Upper lobe of left lung (tissue), 6 donors: ENCODE results near the gene SNX32. TPM values are rescaled to one million over a fixed set of nuclear protein-coding genes. Genes with fewer than 3 reads are reported as not detected.

Source experiments
- ATAC-seq, 2 donors: fragments of 200-7000 bp; cut with Tn5 transposase; one replicate each; pipeline ENCODE4 v1.9.1; 2022; ENCODE audit warnings: mild to moderate bottlenecking in 2 of 2, moderate library complexity in 2 of 2; ENCODE audit not compliant: low FRiP score in 2 of 2
- DNase-seq, 2 donors: peaks; one replicate each; pipeline ENCODE4 v3.0.0-alpha.2; 2019 to 2020
- H3K27ac ChIP-seq, 4 donors: fragments of 200-600 bp; sonication (generic); one replicate each; pipeline ENCODE4 v1.5.1; 2016 to 2019
- H3K27me3 ChIP-seq, 4 donors: fragments of 200-600 bp; sonication (generic); one replicate each; pipeline ENCODE4 v1.5.1; 2017 to 2019
- H3K36me3 ChIP-seq, 4 donors: fragments of 200-600 bp; sonication (generic); one replicate each; pipeline ENCODE4 v1.5.1; 2016 to 2019
- H3K4me1 ChIP-seq, 4 donors: fragments of 200-600 bp; sonication (generic); one replicate each; pipeline ENCODE4 v1.5.1; 2018 to 2019
- H3K4me3 ChIP-seq, 4 donors: fragments of 200-600 bp; sonication (generic); one replicate each; pipeline ENCODE4 v1.5.1; 2017 to 2019; ENCODE audit warnings: mild to moderate bottlenecking in 2 of 4, moderate library complexity in 1 of 4
- H3K9me3 ChIP-seq, 4 donors: fragments of 200-600 bp; sonication (generic); one replicate each; pipeline ENCODE4 v1.5.1; 2018 to 2019
- EP300 ChIP-seq, 4 donors: sonication (generic); formaldehyde crosslinking; IDR thresholded peaks; one replicate each; pipeline ENCODE4 v1.5.1; 2017; ENCODE audit warnings: antibody characterized with exemption in 4 of 4, control low read depth in 2 of 4
- POLR2A ChIP-seq, 4 donors: fragments of 450-650 bp; IDR thresholded peaks; one replicate each; pipeline ENCODE4 v1.5.1; 2016 to 2017; ENCODE audit warnings: antibody characterized with exemption in 4 of 4, mild to moderate bottlenecking in 2 of 4
- POLR2AphosphoS5 ChIP-seq, 2 donors: sonication (generic); formaldehyde crosslinking; IDR thresholded peaks; one replicate each; pipeline ENCODE4 v1.5.1; 2017; ENCODE audit warnings: antibody characterized with exemption in 2 of 2
- WGBS, 2 donors: methylation state at CpG; one replicate each; pipeline ENCODE4 v1.1.5; 2017 to 2018; 5-methylcytosine and 5-hydroxymethylcytosine counted together
- total RNA-seq, 6 donors: library from RNA; depleted of rRNA in 4 of 6; stranded (reverse); fragments of >200 nt in 4 of 6; gene quantifications; one replicate each; pipeline versions ENCODE4 v1.1.0 to v1.2.1, GENCODE V29; 2016 to 2021
- TF ChIP-seq, protein P1 (sequence below), 6 experiments: fragments of 450-650 bp in 4 of 6; fragments of 200-600 bp in 2 of 6; sonication (generic) in 2 of 6; IDR thresholded peaks; one replicate each; pipeline ENCODE4 v1.5.1; 2016 to 2019; ENCODE audit warnings: antibody characterized with exemption in 6 of 6
- donor health status: DM: no; HTN: no; CAD: no; lungs with moderate emphysema.
- donor health status: DM: no; HTN: yes; CAD: no; lungs with severe emphysema.

Gene SNX32
- total RNA-seq, 6 donors from 2014 or later: 0.37 to 0.69 TPM; not detected in 4

- H3K27me3 ChIP-seq: no peaks in the 10 kb centered on the region
- peaks cover 18 to 34% (median 19%) of the 10 kb centered on the region in 4 donors for H3K4me1 ChIP-seq
- 88 to 95% methylated on average over 4 to 6 of the region's 6 CpGs for WGBS, 2 donors
- peaks cover 19 to 62% (median 52%) of the 10 kb centered on the region in 4 donors for H3K36me3 ChIP-seq
- ATAC-seq (no peak), DNase-seq (no peak)
- peaks cover 0 to 7% (median 0%) of the 10 kb centered on the region in 4 donors for H3K9me3 ChIP-seq
- H3K27ac ChIP-seq: peak overlapping the region in 1 of 4 donors; percentile 14
- TF ChIP-seq EP300 (IDR thresholded peaks at IDR 0.05): no peak
- TF ChIP-seq, protein P1, sequence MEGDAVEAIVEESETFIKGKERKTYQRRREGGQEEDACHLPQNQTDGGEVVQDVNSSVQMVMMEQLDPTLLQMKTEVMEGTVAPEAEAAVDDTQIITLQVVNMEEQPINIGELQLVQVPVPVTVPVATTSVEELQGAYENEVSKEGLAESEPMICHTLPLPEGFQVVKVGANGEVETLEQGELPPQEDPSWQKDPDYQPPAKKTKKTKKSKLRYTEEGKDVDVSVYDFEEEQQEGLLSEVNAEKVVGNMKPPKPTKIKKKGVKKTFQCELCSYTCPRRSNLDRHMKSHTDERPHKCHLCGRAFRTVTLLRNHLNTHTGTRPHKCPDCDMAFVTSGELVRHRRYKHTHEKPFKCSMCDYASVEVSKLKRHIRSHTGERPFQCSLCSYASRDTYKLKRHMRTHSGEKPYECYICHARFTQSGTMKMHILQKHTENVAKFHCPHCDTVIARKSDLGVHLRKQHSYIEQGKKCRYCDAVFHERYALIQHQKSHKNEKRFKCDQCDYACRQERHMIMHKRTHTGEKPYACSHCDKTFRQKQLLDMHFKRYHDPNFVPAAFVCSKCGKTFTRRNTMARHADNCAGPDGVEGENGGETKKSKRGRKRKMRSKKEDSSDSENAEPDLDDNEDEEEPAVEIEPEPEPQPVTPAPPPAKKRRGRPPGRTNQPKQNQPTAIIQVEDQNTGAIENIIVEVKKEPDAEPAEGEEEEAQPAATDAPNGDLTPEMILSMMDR (IDR thresholded peaks at IDR 0.05): no peak
- no peak for TF ChIP-seq POLR2AphosphoS5 (IDR thresholded peaks at IDR 0.05)
- no peak for TF ChIP-seq POLR2A (IDR thresholded peaks at IDR 0.05)
- H3K4me3 ChIP-seq: no peak overlapping the region
Measured at GRCh38 chr11:65853246-65853979, 19.6 kb downstream of the SNX32 start.

DNA sequence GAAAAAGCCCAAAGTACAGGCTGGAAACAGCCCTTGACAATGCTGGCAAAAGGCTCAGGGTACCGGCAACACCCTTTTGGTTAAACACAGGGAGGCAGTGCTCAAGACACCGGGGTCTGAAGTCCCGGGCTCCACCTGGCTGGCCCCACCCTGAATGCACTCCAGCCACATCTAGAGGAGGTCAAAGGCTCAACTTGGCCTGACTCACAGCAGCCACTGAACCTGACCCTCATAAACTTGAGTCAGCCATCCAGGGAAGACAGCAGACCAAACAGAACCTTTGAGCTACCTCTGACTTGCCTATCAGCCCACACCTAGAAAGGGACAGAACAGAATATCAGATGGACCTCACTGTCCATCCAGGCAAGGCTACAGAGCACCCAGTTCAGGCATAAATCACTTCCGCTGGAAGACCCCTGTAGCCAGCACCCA, 20.4 kb downstream of the SNX32 start:
- no peak for DNase-seq
- H3K4me3 ChIP-seq: no peak overlapping the region
- 92 to 100% methylated on average over 1 to 4 of the region's 4 CpGs for WGBS, 2 donors

DNA sequence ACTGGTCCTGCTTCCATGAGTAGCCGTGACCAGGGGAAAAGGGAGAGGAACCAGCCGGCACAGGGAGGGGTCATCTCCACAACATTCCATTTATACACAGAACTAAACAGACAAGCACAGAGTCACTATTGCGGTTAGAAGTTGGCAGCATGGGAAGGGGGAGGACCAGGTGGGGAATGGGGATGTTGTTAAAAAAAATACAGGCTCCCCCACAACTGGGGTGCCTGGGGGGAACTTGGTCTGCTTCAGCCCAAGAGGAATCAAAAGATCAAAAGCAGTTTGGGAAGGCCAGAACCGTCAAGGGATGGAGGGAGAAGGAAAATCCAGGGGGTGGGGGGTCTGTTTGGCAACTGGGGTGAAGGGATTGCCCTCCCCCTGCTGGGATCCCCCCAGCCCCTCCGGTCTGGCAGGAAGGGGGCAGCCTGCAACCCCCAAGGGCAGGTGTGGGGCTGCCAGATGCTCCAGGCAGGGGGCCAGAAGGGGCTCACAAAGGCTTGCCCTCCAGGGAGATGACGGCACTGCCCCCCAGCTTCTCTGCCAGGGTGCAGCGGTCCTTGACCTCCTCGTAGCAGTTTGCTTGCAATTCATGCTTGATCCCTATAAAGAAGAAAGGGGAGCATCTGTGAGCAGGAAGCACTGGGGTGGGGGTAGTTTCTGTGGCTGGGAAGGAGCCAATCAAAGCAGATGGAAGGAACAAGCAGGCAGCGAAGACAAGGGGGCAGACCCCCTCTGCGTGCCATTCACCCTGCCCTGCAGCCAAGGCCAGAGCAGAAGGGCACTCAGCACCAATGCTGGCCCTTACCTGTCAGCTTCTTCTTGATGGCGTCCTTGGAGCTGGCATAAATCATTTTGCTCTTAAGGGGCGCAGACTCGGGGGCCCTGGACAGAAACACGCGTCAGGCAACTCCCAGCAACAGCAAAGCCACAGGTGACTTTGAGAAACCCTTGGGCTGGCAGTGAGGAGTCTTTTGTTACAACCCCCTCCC, 21.4 kb downstream of the SNX32 start:
- Histone ChIP-seq H3K27ac (no peak overlapping the region), H3K9me3 (peaks cover 0 to 7% (median 0%) of the 10 kb centered on the region in 4 donors), H3K27me3 (no peaks in the 10 kb centered on the region), H3K4me1 (peaks cover 19 to 49% (median 32%) of the 10 kb centered on the region in 4 donors), H3K4me3 (peak overlapping the region in 1 of 4 donors; percentile 66), H3K36me3 (peaks cover 19 to 62% (median 52%) of the 10 kb centered on the region in 4 donors)
- WGBS, 2 donors: 88 to 92% methylated on average over 14 to 15 of the region's 15 CpGs
- TF ChIP-seq POLR2AphosphoS5 (IDR thresholded peaks at IDR 0.05) (no peak), POLR2A (IDR thresholded peaks at IDR 0.05) (no peak), EP300 (IDR thresholded peaks at IDR 0.05) (no peak)
- TF ChIP-seq, protein P1 (IDR thresholded peaks at IDR 0.05): no peak
- DNase-seq (no peak), ATAC-seq (no peak)

More for the DNA sequence above, 20.4 kb downstream of the SNX32 start:
- Histone ChIP-seq H3K36me3 (peaks cover 19 to 62% (median 52%) of the 10 kb centered on the region in 4 donors), H3K27me3 (no peaks in the 10 kb centered on the region), H3K4me1 (peaks cover 19 to 42% (median 25%) of the 10 kb centered on the region in 4 donors), H3K27ac (no peak overlapping the region), H3K9me3 (peaks cover 0 to 7% (median 0%) of the 10 kb centered on the region in 4 donors)
- ATAC-seq: no peak
- TF ChIP-seq POLR2AphosphoS5 (IDR thresholded peaks at IDR 0.05) (no peak), POLR2A (IDR thresholded peaks at IDR 0.05) (no peak), EP300 (IDR thresholded peaks at IDR 0.05) (no peak)
- TF ChIP-seq, protein P1 (IDR thresholded peaks at IDR 0.05): no peak

- 86 to 90% methylated on average over 15 of the region's 15 CpGs for WGBS, 2 donors
- Histone ChIP-seq H3K4me3 (peak overlapping the region in 2 of 4 donors; percentile 66 to 77), H3K4me1 (peaks cover 19 to 51% (median 32%) of the 10 kb centered on the region in 4 donors), H3K27me3 (no peaks in the 10 kb centered on the region), H3K36me3 (peaks cover 19 to 58% (median 51%) of the 10 kb centered on the region in 4 donors), H3K27ac (peak overlapping the region in 2 of 4 donors; percentile 90 to 94), H3K9me3 (peaks cover 0 to 7% (median 0%) of the 10 kb centered on the region in 4 donors)
- no peak for TF ChIP-seq POLR2AphosphoS5 (IDR thresholded peaks at IDR 0.05)
- no peak for TF ChIP-seq EP300 (IDR thresholded peaks at IDR 0.05)
- TF ChIP-seq POLR2A (IDR thresholded peaks at IDR 0.05): no peak
- TF ChIP-seq, protein P1 (IDR thresholded peaks at IDR 0.05): no peak
- no peak for ATAC-seq
- DNase-seq: no peak
Measured at GRCh38 chr11:65855927-65856363, 22.2 kb downstream of the SNX32 start.
